Activated B cell treated with CpG ODN at 0.5 μM for 24 hours (primary cell): ENCODE results near the gene AOPEP. TPM values are rescaled to one million over a fixed set of nuclear protein-coding genes. Genes with fewer than 3 reads are reported as not detected.

Source experiments
- ATAC-seq: fragments of 200-7000 bp; cut with Tn5 transposase; one replicate; pipeline ENCODE4 v1.10.0; 2021; ENCODE audit warnings: low read depth, mild to moderate bottlenecking, moderate library complexity
- CTCF ChIA-PET: fragments of 350-600 bp; sonication (Branson Sonifier 250); formaldehyde crosslinking; loops from one replicate; lab custom pipeline; 2021; ENCODE audit warnings: antibody characterized with exemption; lab: Charles Lee
- POLR2A ChIA-PET: fragments of 350-600 bp; sonication (Branson Sonifier 250); formaldehyde crosslinking; loops from one replicate; lab custom pipeline; 2021; ENCODE audit warnings: antibody characterized with exemption; lab: Charles Lee
- DNase-seq: peaks from one replicate; pipeline ENCODE4 v3.0.0; 2022
- H3K27ac Mint-ChIP-seq: one replicate; pipeline ENCODE4 v1.8.0; 2020; ENCODE audit warnings: mixed read lengths
- H3K27me3 Mint-ChIP-seq: one replicate; pipeline ENCODE4 v1.8.0; 2021; ENCODE audit warnings: mixed read lengths
- H3K36me3 Mint-ChIP-seq: one replicate; pipeline ENCODE4 v1.8.0; 2021; ENCODE audit warnings: low read depth, mixed read lengths
- H3K4me1 Mint-ChIP-seq: one replicate; pipeline ENCODE4 v1.8.0; 2021; ENCODE audit warnings: mixed read lengths
- H3K4me3 Mint-ChIP-seq: one replicate; pipeline ENCODE4 v1.8.0; 2020; ENCODE audit warnings: mild to moderate bottlenecking, mixed read lengths
- H3K9me3 Mint-ChIP-seq: one replicate; pipeline ENCODE4 v1.8.0; 2020; ENCODE audit warnings: mixed read lengths
- CTCF ChIP-seq: fragments of 200-600 bp; IDR thresholded peaks from one replicate; pipeline ENCODE4 v1.8.0; 2022; ENCODE audit warnings: antibody characterized with exemption, mild to moderate bottlenecking
- intact Hi-C: fragments of 100-400 bp; cut with micrococcal nuclease; formaldehyde crosslinking; loops from one replicate; pipeline ENCODE4 v1.15.1; 2024
- total RNA-seq: library from RNA; stranded (reverse); gene quantifications from 2 replicates; pipeline ENCODE4 v1.2.3, GENCODE V29; 2022

AOPEP gene
- total RNA-seq, 1 donor from 2014 or later = 20.4 TPM

GRCh38 chr9:95127249-95128176 is 401.0 kb downstream of the AOPEP start:
- peak; percentile 21 for TF ChIP-seq CTCF
- Mint-ChIP-seq H3K9me3 (no peaks in the 10 kb centered on the region), H3K27me3 (no peaks in the 10 kb centered on the region), H3K4me1 (peaks cover 4% of the 10 kb centered on the region), H3K27ac (no peak overlapping the region), H3K36me3 (no peaks in the 10 kb centered on the region), H3K4me3 (no peak overlapping the region)
- ChIA-PET POLR2A (no interaction called here), CTCF (interaction anchor here (0.7 to 9.3 kb wide), 18 partner anchors 9 to 487 kb away, joined by 3 to 220 read pairs (median 4); no protein-coding TSS in a partner anchor)
- intact Hi-C loops = loop anchor here (1.0 to 10.0 kb wide), 4 partner anchors 344 to 573 kb away; partner anchors contain the start of gene PCAT7
- DNase-seq (peak; percentile 48), ATAC-seq (peak; percentile 86)

GRCh38 chr9:95128177-95128524 is 401.7 kb downstream of the AOPEP start:
- no peak for TF ChIP-seq CTCF
- intact Hi-C loops = loop anchor here (5.0 to 10.0 kb wide), 2 partner anchors 461 to 573 kb away; partner anchors contain the start of gene PCAT7
- Mint-ChIP-seq H3K4me3 (no peak overlapping the region), H3K27ac (no peak overlapping the region), H3K36me3 (no peaks in the 10 kb centered on the region), H3K4me1 (peaks cover 4% of the 10 kb centered on the region), H3K27me3 (no peaks in the 10 kb centered on the region), H3K9me3 (no peaks in the 10 kb centered on the region)
- DNase-seq (no peak), ATAC-seq (no peak)
- ChIA-PET POLR2A (no interaction called here), CTCF (interaction anchor here (0.7 to 9.3 kb wide), 15 partner anchors 8 to 472 kb away, joined by 3 to 220 read pairs (median 5); no protein-coding TSS in a partner anchor)

GRCh38 chr9:95129476-95130291 is 403.2 kb downstream of the AOPEP start:
- H3K4me3 Mint-ChIP-seq = no peak overlapping the region
- TF ChIP-seq CTCF = no peak
- no peaks in the 10 kb centered on the region for H3K36me3 Mint-ChIP-seq
- ATAC-seq (no peak), DNase-seq (no peak)
- H3K27me3 Mint-ChIP-seq = no peaks in the 10 kb centered on the region
- ChIA-PET POLR2A (no interaction called here), CTCF (interaction anchor here (0.7 to 9.3 kb wide), 10 partner anchors 13 to 460 kb away, joined by 3 to 220 read pairs (median 5); no protein-coding TSS in a partner anchor)
- intact Hi-C loops = loop anchor here (5.0 to 10.0 kb wide), 2 partner anchors 462 to 575 kb away; partner anchors contain the start of gene PCAT7
- H3K27ac Mint-ChIP-seq = no peak overlapping the region
- H3K9me3 Mint-ChIP-seq = no peaks in the 10 kb centered on the region
- peaks cover 4% of the 10 kb centered on the region for H3K4me1 Mint-ChIP-seq

GRCh38 chr9:95130484-95130883 is 404.0 kb downstream of the AOPEP start:
- CTCF ChIA-PET = interaction anchor here (0.7 to 9.3 kb wide), 14 partner anchors 12 to 463 kb away, joined by 3 to 220 read pairs (median 5); no protein-coding TSS in a partner anchor
- Mint-ChIP-seq H3K36me3 (peaks cover 2% of the 10 kb centered on the region), H3K4me1 (peaks cover 4% of the 10 kb centered on the region), H3K4me3 (no peak overlapping the region), H3K27ac (no peak overlapping the region), H3K9me3 (no peaks in the 10 kb centered on the region), H3K27me3 (no peaks in the 10 kb centered on the region)
- no peak for DNase-seq
- intact Hi-C loops = no loop called here
- no peak for TF ChIP-seq CTCF
- ATAC-seq = no peak
- POLR2A ChIA-PET = no interaction called here
